Stimulated activated CD8-positive, alpha-beta memory T cell treated with anti-CD3 and anti-CD28 coated beads, Interleukin-12 subunit alpha, Interleukin-12 subunit beta, amount 100 ng/mL, for 1 hour (primary cell): ENCODE measurements around the gene INTS1.

ENCODE experiments used
- DNase-seq: peaks from one replicate; pipeline ENCODE4 v3.0.0-alpha.2; 2020; ENCODE audit warnings: low read depth

INTS1 gene

GRCh38 chr7:1541431-1542162 is 37.4 kb upstream of the INTS1 start:
- no peak for DNase-seq

- DNase-seq, result no peak
Observed at GRCh38 chr7:1540776-1541271, 36.6 kb upstream of the INTS1 start.

DNA sequence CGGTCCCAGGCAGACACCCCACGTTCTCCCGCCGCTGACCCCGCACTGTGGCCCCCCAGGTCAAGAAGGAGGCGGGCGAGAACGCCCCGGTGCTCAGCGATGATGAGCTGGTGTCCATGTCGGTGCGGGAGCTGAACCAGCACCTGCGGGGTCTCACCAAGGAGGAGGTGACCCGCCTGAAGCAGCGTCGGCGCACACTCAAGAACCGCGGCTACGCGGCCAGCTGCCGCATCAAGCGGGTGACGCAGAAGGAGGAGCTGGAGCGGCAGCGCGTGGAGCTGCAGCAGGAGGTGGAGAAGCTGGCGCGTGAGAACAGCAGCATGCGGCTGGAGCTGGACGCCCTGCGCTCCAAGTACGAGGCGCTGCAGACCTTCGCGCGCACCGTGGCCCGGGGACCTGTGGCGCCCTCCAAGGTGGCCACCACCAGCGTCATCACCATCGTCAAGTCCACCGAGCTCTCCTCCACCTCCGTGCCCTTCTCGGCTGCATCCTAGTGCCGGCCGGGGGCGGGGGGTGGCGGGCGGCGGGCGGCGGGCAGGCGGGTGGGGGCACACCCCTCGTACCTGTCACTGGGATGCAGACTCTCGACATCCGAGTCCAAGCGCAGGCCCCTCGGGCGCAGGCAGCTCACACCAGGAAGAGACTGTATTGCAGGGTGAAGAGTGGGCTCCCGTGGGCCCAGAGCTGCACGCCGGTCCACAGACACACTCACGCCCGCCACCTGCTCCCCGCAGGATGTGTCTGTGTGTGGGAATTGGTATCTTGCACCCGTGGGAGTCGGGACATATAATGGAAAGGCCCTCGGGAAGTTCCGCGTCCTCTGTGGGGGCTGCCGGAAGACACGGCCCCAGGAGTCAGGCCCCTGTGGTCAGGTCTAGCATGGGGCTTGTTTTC is 35.9 kb upstream of the INTS1 start:
- DNase-seq, result no peak

GRCh38 chr7:1539181-1539881 is 35.1 kb upstream of the INTS1 start:
- no peak for DNase-seq

GRCh38 chr7:1538544-1539180 is 34.5 kb upstream of the INTS1 start:
- no peak for DNase-seq

DNA sequence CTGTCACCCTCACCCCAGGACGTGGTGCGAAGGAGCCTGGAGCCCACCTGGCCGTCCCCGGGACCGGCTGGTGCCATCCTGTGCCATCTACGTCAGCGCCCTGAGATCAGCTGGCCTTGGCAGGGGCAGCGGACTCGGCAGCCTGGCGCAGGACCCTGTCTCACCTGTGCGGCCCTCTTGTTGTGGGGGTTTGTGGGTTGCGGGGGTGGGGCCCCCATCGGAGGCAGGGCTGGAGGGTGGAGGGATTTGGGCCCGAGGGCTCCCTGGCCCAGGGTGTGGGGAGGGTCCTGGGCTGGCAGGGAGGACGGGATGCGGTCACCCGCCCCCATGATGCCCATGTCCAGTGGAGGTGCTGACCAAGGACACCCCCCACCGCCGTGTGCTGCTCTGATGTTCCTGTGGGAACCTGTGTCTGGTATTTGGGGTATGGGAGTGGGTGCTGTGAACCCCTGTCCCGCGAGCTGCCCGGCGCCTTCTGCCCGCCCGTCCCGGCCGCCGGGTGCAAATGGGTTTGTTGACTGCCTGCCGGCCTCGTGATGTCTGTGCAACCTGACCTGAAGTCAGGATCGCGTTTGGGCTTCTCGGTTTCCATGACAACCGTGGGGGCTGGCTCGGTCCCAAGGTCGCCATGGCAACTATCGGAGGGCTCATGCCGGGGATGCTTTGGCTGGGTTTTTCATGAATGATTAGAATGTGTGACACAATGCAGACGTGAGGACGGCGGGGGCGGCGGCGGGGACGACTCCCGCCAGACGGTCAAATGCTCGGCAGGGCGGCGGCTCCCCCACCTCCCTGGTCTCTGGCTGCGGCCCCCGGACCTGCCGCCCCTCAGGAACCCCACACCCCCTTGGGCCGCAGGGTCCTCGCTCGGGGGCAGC is 33.6 kb upstream of the INTS1 start:
- DNase-seq, result no peak

DNA sequence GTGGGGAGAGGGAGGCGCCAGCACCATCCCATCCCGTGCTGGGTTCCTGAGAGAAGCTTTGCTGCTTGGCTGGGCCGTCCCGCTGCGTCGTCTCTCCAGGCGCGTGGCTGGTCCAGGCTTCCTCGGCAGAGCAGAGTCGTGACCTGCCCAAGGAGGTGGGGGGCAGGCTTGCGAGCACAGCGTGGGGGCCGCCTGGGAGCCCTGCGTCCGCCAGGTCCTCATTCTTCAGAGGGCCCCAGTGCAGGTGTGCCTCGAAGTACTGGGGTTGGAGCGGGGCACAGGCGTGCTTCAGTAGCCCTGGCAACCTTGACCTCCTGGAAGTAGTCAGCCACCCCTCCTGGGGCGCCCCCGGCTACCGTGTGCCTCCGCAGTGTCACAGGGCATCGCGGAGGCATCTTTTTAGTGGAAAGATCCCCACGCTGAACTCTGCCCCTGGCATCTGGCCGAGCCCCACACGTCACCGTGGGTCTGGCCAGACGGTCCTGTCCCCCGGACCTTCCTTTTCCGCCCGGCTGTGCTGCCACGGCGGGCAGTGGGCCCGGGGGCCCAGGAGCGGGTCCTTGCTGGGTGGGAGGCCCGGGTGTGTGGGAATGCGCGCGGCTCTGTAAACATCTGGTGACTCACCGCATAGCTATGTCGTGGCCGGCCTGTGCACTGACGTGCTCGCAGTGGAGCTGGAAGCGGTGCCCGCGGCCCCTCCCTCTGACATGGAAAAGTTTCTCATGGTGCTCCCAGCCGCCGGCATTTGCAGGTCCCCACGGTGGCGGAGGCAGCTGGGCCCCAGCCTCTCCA is 32.8 kb upstream of the INTS1 start:
- no peak for DNase-seq

DNA sequence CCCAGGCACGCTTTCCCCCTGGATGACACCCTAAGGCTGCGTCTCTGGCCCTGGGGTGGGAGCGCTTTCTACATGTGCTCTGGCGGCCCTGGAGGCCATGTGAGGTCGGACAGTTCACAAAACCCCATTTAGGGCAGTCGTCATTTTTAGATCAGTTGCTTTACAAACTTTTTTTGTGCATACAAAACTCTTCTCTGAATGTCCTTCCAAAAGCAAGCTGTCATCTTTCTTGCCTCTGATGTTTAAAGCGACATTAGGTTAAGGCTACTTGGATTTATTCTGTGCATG is 32.2 kb upstream of the INTS1 start:
- no peak for DNase-seq

GRCh38 chr7:1535701-1536454 is 31.7 kb upstream of the INTS1 start:
- DNase-seq, result no peak

DNA sequence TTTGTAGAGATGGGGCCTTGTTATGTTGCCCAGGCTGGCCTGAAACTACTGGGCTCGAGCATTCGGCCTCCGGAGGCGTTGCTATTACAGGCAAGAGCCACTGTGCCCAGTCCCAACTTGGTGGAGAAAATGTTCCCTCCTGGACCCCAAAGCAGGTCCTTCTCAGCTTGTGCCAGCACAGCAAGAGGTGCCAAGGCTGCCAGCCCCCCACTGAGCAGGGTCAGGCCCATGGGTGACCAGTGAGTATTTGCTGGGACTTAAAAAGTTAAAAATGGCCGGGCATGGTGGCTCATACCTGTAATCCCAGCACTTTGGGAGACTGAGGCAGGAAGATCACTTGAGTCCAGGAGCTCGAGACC is 30.9 kb upstream of the INTS1 start:
- no peak for DNase-seq

DNA sequence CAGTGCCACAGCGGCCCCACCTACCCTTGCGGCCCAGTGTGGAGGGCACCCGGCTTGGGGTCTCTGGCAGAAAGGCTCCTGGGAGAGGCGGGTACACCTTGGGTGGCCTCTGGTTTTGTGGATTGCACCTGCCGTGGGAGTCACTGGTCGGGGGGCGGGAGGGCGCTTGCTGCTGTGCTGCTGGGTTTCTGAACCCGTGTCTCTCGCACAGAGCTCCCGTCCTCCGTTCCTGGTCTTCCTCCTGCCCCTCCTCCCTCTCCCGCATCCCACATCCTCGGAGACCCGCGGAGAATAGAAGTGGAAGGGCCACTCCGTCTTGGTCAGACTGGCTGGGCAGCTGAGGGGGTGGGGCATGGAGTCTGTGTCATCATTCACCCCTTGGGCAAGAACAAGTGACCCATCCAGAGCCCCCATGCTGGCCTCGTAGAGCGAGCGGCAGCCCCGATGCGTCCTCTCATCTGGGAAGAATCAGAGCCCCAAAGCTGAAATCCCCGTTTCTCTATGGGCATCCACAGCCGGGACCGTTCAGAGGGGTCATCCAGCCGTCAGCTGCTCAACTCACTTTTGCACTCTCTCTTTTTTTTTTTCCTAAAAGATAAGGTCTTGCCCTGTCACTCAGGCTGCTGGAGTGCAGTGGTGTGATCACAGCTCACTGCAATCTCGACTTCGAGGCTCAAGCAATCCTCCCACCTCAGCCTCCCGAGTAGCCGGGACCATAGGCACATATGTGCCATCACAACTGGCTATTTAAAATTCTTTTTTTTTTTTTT is 30.3 kb upstream of the INTS1 start:
- DNase-seq, result no peak

GRCh38 chr7:1533547-1534329 is 29.5 kb upstream of the INTS1 start:
- no peak for DNase-seq

DNA sequence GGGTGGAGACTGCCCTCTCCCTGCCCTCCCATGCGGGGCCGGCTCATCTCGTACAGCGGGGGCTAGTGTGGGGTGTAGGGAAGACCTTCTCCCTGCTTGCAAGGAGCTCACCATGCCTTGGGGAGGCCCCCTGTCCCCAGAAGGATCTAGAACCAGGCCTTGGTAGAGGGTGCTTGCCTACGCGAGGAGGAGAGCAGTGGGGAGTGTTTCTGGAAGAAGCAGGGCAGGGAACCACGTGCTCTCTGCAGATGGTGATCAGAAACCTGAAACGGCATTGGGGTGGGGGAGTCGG is 29.0 kb upstream of the INTS1 start:
- no peak for DNase-seq

GRCh38 chr7:1532456-1533254 is 28.5 kb upstream of the INTS1 start:
- peak; percentile 56 for DNase-seq

- DNase-seq, result no peak
Observed at GRCh38 chr7:1531979-1532455, 27.8 kb upstream of the INTS1 start.

DNA sequence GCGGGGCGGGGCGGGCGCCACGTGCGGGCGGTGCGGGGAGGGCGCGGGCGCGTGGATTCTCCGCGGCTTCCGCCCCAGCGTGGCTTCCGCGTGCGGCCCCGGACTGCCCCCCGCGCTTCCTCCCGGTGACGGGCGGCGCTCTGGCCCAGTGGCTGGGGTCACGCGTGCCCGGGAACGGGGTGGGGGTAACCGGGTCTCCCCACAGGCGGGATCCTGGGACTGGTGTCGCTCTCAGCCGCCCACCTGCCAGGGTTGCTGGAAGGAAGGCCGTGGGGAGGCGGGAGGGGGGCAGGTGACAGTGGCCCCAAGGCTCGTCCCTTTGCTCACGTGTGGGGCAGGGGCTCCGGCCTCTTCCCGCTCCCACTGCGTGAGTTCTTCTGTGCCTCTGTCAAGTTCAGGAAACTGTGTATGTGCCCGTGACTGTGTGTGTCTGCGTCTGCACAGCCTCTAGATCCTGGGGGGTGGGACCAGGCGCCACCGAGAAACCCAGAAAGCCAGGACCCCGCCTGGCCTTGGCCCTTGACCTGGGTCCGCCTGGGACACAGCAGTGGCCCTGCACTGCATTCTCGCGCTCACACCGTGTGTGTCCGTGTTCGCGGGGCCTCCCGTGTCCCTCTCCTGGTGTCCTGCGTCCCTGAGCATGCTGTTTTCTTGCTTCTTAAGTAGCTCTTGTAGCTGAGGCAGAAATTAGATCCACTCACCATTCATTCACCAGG is 27.2 kb upstream of the INTS1 start:
- DNase-seq, result no peak

DNA sequence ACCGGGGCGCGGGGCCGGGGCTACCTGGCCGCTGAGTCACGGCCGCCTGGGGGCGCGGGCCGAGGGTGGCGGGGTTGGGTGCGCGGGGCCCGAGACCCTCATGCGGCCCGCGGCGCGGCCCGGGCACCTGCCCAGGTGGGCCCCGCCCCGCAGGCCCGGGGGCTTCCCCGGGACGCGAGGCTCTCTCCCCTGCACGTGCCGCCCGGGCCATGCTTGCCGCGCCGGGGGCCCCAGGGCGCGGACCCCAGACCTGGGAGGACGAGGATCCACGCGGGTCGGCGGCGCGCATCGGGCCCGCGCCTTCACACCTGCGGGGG is 26.7 kb upstream of the INTS1 start:
- DNase-seq, result no peak
